CD14-positive monocyte (primary cell): ENCODE data around the gene AFF3. TPM values are rescaled to one million over a fixed set of nuclear protein-coding genes. Genes with fewer than 3 reads are reported as not detected.

Experiments
- DNase-seq, 3 donors: peaks; one replicate each; pipeline ENCODE4 v3.0.0-alpha.2; 2011 to 2022
- H2AFZ ChIP-seq: 2 replicates; pipeline ENCODE4 v1.6.0; 2012; ENCODE audit warnings: mild to moderate bottlenecking, low read depth, low read length, inconsistent platforms; ENCODE audit not compliant: insufficient read depth, poor library complexity, severe bottlenecking
- H3K27ac ChIP-seq, 2 donors: 1 replicate in 1 of 2; 2 replicates in 1 of 2; pipeline ENCODE4 v1.5.1; 2012 to 2013; ENCODE audit warnings: low read length in 2 of 2, control low read depth in 1 of 2, inconsistent platforms in 1 of 2, low read depth in 1 of 2, mild to moderate bottlenecking in 1 of 2
- H3K27me3 ChIP-seq, 2 donors: one replicate each; pipeline versions ENCODE4 v1.6.0 to v1.6.1; 2011 to 2013; ENCODE audit warnings: low read length in 2 of 2; ENCODE audit not compliant: control insufficient read depth in 2 of 2, insufficient read depth in 2 of 2
- H3K36me3 ChIP-seq, 2 donors: replicated peaks in 1 of 2; 1 replicate in 1 of 2; 2 replicates in 1 of 2; pipeline versions ENCODE4 v1.5.1 to v1.6.1; 2012 to 2013; ENCODE audit warnings: low read length in 2 of 2, control low read depth in 1 of 2, inconsistent platforms in 1 of 2, mild to moderate bottlenecking in 1 of 2; ENCODE audit not compliant: insufficient read depth in 2 of 2, control insufficient read depth in 1 of 2
- H3K4me1 ChIP-seq, 2 donors: 1 replicate in 1 of 2; 2 replicates in 1 of 2; pipeline versions ENCODE4 v1.5.1 to v1.6.1; 2012 to 2013; ENCODE audit warnings: low read length in 2 of 2, control low read depth in 1 of 2, inconsistent platforms in 1 of 2, mild to moderate bottlenecking in 1 of 2, moderate library complexity in 1 of 2; ENCODE audit not compliant: insufficient read depth in 2 of 2, control insufficient read depth in 1 of 2
- H3K4me2 ChIP-seq: replicated peaks from 2 replicates; pipeline ENCODE3; 2012; ENCODE audit warnings: low read length, moderate library complexity, mild to moderate bottlenecking; ENCODE audit not compliant: poor library complexity, severe bottlenecking; ENCODE audit errors: extremely low read depth
- H3K4me3 ChIP-seq, 3 experiments: fragments of 200-600 bp in 1 of 3; sonication (generic) in 1 of 3; replicated peaks in 1 of 3; 1 replicate in 2 of 3; 2 replicates in 1 of 3; pipeline ENCODE4 v1.5.1; 2011 to 2013; ENCODE audit warnings: low read length in 3 of 3, mild to moderate bottlenecking in 3 of 3, control low read depth in 2 of 3, low read depth in 2 of 3, inconsistent platforms in 1 of 3, moderate library complexity in 1 of 3
- H3K79me2 ChIP-seq: 2 replicates; pipeline ENCODE4 v1.6.0; 2012; ENCODE audit warnings: mild to moderate bottlenecking, control low read depth, inconsistent platforms, low read length, moderate library complexity; ENCODE audit not compliant: insufficient read depth
- H3K9ac ChIP-seq: 2 replicates; pipeline ENCODE4 v1.6.0; 2017; ENCODE audit warnings: low read length, mild to moderate bottlenecking; ENCODE audit not compliant: insufficient read depth, poor library complexity, severe bottlenecking
- H3K9me3 ChIP-seq, 2 donors: replicated peaks in 1 of 2; 1 replicate in 1 of 2; 2 replicates in 1 of 2; pipeline versions ENCODE4 v1.5.1 to v1.6.1; 2012 to 2013; ENCODE audit warnings: low read length in 2 of 2, control low read depth in 1 of 2; ENCODE audit not compliant: control insufficient read depth in 1 of 2, insufficient read depth in 1 of 2
- H4K20me1 ChIP-seq: 2 replicates; pipeline ENCODE4 v1.6.0; 2012; ENCODE audit warnings: mild to moderate bottlenecking, low read length, control low read depth, moderate library complexity; ENCODE audit not compliant: insufficient read depth
- H3K27ac Mint-ChIP-seq, 7 donors: one replicate each; pipeline ENCODE4 v1.8.0; 2020; ENCODE audit warnings: mild to moderate bottlenecking in 7 of 7, mixed read lengths in 7 of 7, moderate library complexity in 6 of 7, inconsistent platforms in 2 of 7
- H3K27me3 Mint-ChIP-seq, 3 donors: one replicate each; pipeline ENCODE4 v1.8.0; 2021 to 2022; ENCODE audit warnings: low read depth in 3 of 3, mild to moderate bottlenecking in 3 of 3, mixed read lengths in 3 of 3, moderate library complexity in 3 of 3, inconsistent platforms in 1 of 3
- H3K36me3 Mint-ChIP-seq, 2 donors: one replicate each; pipeline ENCODE4 v1.8.0; 2020; ENCODE audit warnings: mixed read lengths in 2 of 2, inconsistent platforms in 1 of 2, mild to moderate bottlenecking in 1 of 2
- H3K4me1 Mint-ChIP-seq: one replicate; pipeline ENCODE4 v1.8.0; 2020; ENCODE audit warnings: mild to moderate bottlenecking, mixed read lengths
- H3K4me3 Mint-ChIP-seq, 2 donors: one replicate each; pipeline ENCODE4 v1.8.0; 2020; ENCODE audit warnings: mild to moderate bottlenecking in 2 of 2, mixed read lengths in 2 of 2, moderate library complexity in 1 of 2
- H3K9me3 Mint-ChIP-seq, 7 donors: one replicate each; pipeline ENCODE4 v1.8.0; 2020 to 2022; ENCODE audit warnings: mixed read lengths in 7 of 7, mild to moderate bottlenecking in 6 of 7, moderate library complexity in 6 of 7, inconsistent platforms in 2 of 7
- CTCF ChIP-seq: fragments of 200-600 bp; IDR thresholded peaks from one replicate; pipeline ENCODE4 v1.8.0; 2022; ENCODE audit warnings: antibody characterized with exemption, mild to moderate bottlenecking
- WGBS: methylation state at CpG from one replicate; pipeline ENCODE4 v1.1.5; 2013; ENCODE audit warnings: missing lambda C conversion rate; ENCODE audit not compliant: insufficient coverage; 5-methylcytosine and 5-hydroxymethylcytosine counted together
- intact Hi-C, 2 donors: fragments of 100-400 bp; cut with micrococcal nuclease; formaldehyde crosslinking; loops; one replicate each; pipeline versions ENCODE4 v1.15.0 to v1.15.1; 2023
- polyA plus RNA-seq, 3 donors: library from polyadenylated mRNA; depleted of rRNA in 1 of 3; unstranded in 2 of 3; stranded (reverse) in 1 of 3; fragments of 300-500 nt in 2 of 3; fragments of >200 nt in 1 of 3; fragmentation: Illumina TruSeq in 2 of 3; gene quantifications; 1 replicate in 2 of 3; 2 replicates in 1 of 3; pipeline ENCODE4 v1.2.3, GENCODE V29; 2012 to 2021

AFF3 gene
- polyA plus RNA-seq, 3 donors: 0.17 to 4.1 (median 0.49) TPM

DNA sequence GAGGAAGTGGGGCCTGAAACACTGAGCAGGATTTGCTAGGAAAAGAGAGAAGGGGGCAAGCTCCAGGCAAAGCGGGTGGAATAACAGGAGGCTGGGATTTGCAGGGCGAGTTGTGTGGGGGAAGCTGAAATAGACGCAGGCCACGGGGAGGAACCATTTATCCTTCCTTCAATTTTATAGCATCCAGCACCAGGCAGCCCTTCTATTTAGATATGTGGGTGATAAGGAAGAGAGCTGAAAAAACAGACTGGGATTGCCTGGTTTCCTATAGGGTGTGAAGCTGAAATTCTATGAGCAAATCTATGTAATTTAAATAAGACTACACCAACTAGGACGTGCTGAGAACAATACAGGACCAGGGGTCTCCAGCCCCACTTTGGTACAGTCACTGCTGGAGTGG lies 520.6 kb downstream of the AFF3 start:
- H3K4me3 ChIP-seq: no peak overlapping the region
- no peak for TF ChIP-seq CTCF

GRCh38 chr2:99621106-99621505 lies 521.3 kb downstream of the AFF3 start:
- H3K79me2 ChIP-seq: no peaks in the 10 kb centered on the region
- intact Hi-C loops: no loop called here

More for the DNA sequence above, 520.6 kb downstream of the AFF3 start:
- Histone ChIP-seq H3K4me2 (no peak overlapping the region), H4K20me1 (no peaks in the 10 kb centered on the region), H3K27me3 (no peaks in the 10 kb centered on the region), H3K9ac (no peak overlapping the region), H3K36me3 (no peaks in the 10 kb centered on the region), H3K27ac (no peak overlapping the region), H2AFZ (no peak overlapping the region), H3K4me1 (no peaks in the 10 kb centered on the region), H3K79me2 (no peaks in the 10 kb centered on the region), H3K9me3 (no peaks in the 10 kb centered on the region)
- intact Hi-C loops: no loop called here
- Mint-ChIP-seq H3K27me3 (peaks cover 0 to 4% (median 2%) of the 10 kb centered on the region in 3 donors), H3K4me3 (no peak overlapping the region), H3K9me3 (no peaks in the 10 kb centered on the region), H3K4me1 (peaks cover 5% of the 10 kb centered on the region), H3K27ac (peak overlapping the region in 1 of 7 donors; percentile 44), H3K36me3 (peaks cover 2 to 3% of the 10 kb centered on the region in 2 donors)
- WGBS: no CpG with 5 or more reads among the region's 5 CpGs
- DNase-seq: no peak

More at GRCh38 chr2:99621106-99621505, 521.3 kb downstream of the AFF3 start:
- H3K4me3 Mint-ChIP-seq: no peak overlapping the region
- DNase-seq: no peak
- Histone ChIP-seq H4K20me1 (no peaks in the 10 kb centered on the region), H3K27me3 (no peaks in the 10 kb centered on the region), H3K4me3 (no peak overlapping the region), H3K4me2 (no peak overlapping the region), H3K9me3 (no peaks in the 10 kb centered on the region), H2AFZ (no peak overlapping the region), H3K27ac (no peak overlapping the region), H3K4me1 (no peaks in the 10 kb centered on the region), H3K9ac (no peak overlapping the region), H3K36me3 (no peaks in the 10 kb centered on the region)
- 97% methylated on average over 3 of the region's 4 CpGs for WGBS
- peaks cover 5% of the 10 kb centered on the region for H3K4me1 Mint-ChIP-seq
- H3K36me3 Mint-ChIP-seq: peaks cover 2 to 3% of the 10 kb centered on the region in 2 donors
- no peaks in the 10 kb centered on the region for H3K9me3 Mint-ChIP-seq
- H3K27me3 Mint-ChIP-seq: peaks cover 0 to 4% (median 2%) of the 10 kb centered on the region in 3 donors
- no peak overlapping the region for H3K27ac Mint-ChIP-seq
- no peak for TF ChIP-seq CTCF
